Neutrophil (primary cell): Measurements from ENCODE around the gene ZFP36L2.
A peak's percentile ranks its signal among the peaks of the same experiment; 100 is the strongest.

Source experiments
- H3K27ac ChIP-seq: fragments of 200-600 bp; sonication (generic); 2 replicates; pipeline ENCODE4 v1.5.1; 2016; ENCODE audit warnings: mild to moderate bottlenecking, moderate library complexity
- H3K27me3 ChIP-seq: fragments of 200-600 bp; sonication (generic); 2 replicates; pipeline ENCODE4 v1.6.0; 2016; ENCODE audit warnings: mild to moderate bottlenecking
- H3K36me3 ChIP-seq: fragments of 200-600 bp; sonication (generic); 2 replicates; pipeline ENCODE4 v1.5.1; 2017
- H3K4me1 ChIP-seq, 2 experiments: fragments of 200-600 bp in 1 of 2; sonication (generic) in 1 of 2; 1 replicate in 1 of 2; 2 replicates in 1 of 2; pipeline versions ENCODE4 v1.5.1 to v1.6.1; 2013 to 2016; ENCODE audit warnings: low read depth in 1 of 2, low read length in 1 of 2, mild to moderate bottlenecking in 1 of 2, moderate library complexity in 1 of 2; ENCODE audit not compliant: control insufficient read depth in 1 of 2, insufficient read depth in 1 of 2
- H3K4me3 ChIP-seq, 2 experiments: fragments of 200-600 bp in 1 of 2; sonication (generic) in 1 of 2; 1 replicate in 1 of 2; 2 replicates in 1 of 2; pipeline ENCODE4 v1.5.1; 2013 to 2016; ENCODE audit warnings: low read depth in 1 of 2, low read length in 1 of 2, mild to moderate bottlenecking in 1 of 2, moderate library complexity in 1 of 2
- H3K9me3 ChIP-seq: fragments of 200-600 bp; sonication (generic); 2 replicates; pipeline ENCODE4 v1.5.1; 2016
- TF ChIP-seq, protein P1 (sequence below): fragments of 200-600 bp; sonication (generic); IDR thresholded peaks from 2 replicates; pipeline ENCODE4 v1.5.1; 2016; ENCODE audit warnings: antibody characterized with exemption

The ZFP36L2 gene, protein sequence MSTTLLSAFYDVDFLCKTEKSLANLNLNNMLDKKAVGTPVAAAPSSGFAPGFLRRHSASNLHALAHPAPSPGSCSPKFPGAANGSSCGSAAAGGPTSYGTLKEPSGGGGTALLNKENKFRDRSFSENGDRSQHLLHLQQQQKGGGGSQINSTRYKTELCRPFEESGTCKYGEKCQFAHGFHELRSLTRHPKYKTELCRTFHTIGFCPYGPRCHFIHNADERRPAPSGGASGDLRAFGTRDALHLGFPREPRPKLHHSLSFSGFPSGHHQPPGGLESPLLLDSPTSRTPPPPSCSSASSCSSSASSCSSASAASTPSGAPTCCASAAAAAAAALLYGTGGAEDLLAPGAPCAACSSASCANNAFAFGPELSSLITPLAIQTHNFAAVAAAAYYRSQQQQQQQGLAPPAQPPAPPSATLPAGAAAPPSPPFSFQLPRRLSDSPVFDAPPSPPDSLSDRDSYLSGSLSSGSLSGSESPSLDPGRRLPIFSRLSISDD

DNA sequence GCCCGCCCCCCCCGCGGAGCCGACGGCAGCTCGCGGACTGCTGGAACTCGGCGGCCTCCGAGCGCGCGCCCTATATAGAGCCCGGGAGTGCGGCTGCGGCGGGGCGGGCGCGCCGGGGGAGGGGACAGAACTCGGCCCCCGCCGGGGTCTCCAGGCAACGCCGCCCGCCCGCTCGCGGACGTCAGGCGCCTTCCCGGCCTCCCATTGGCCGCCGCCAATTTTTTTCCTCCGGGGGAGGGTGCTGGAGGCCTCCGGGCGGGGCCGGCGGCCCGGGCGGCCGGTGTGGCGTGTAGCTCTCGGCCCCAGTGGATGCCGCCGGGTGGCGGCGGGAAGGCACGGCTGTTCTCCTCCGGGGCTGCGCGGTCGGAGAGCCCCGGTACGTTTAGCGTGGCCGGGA lies at the start of gene ZFP36L2:
Gene ZFP36L2 (minus strand): TSS at position 49 of the 397 bp plus-strand sequence. CDS start 291 bp downstream, outside the sequence.
- peaks cover 56 to 65% of the 10 kb centered on the region in 2 experiments for H3K4me1 ChIP-seq
- H3K4me3 ChIP-seq: peak within 1 kb of the TSS; percentile 99 to 100
- TF ChIP-seq, protein P1, sequence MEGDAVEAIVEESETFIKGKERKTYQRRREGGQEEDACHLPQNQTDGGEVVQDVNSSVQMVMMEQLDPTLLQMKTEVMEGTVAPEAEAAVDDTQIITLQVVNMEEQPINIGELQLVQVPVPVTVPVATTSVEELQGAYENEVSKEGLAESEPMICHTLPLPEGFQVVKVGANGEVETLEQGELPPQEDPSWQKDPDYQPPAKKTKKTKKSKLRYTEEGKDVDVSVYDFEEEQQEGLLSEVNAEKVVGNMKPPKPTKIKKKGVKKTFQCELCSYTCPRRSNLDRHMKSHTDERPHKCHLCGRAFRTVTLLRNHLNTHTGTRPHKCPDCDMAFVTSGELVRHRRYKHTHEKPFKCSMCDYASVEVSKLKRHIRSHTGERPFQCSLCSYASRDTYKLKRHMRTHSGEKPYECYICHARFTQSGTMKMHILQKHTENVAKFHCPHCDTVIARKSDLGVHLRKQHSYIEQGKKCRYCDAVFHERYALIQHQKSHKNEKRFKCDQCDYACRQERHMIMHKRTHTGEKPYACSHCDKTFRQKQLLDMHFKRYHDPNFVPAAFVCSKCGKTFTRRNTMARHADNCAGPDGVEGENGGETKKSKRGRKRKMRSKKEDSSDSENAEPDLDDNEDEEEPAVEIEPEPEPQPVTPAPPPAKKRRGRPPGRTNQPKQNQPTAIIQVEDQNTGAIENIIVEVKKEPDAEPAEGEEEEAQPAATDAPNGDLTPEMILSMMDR: peak; percentile 52
- peak within 1 kb of the TSS; percentile 97 for H3K27ac ChIP-seq
- H3K27me3 ChIP-seq: no peaks in the 10 kb centered on the region
- peaks cover 5% of the 10 kb centered on the region for H3K9me3 ChIP-seq
- peaks cover 44% of the 10 kb centered on the region for H3K36me3 ChIP-seq

DNA sequence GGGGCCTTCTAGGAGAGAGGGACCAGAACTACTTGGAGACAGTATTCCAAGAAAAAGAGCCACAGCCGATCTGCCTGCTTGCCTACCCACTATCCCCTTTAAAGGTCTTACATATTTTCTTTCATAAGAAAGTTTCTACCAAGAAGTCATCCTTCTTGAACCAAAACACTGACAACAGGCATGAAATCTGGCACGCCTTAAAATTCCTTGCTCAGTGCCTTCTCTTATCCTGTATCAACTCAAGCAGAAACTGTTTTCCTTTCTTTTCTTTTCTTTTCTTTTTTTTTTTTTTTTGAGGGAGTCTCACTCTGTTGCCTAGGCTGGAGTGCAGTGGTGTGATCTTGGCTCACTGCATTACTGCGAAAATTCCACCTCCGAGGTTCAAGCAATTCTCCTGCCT lies 48.3 kb upstream of the ZFP36L2 start:
- TF ChIP-seq, protein P1: no peak
- Histone ChIP-seq H3K27me3 (no peaks in the 10 kb centered on the region), H3K36me3 (no peaks in the 10 kb centered on the region), H3K9me3 (no peaks in the 10 kb centered on the region), H3K4me1 (peaks cover 10 to 15% of the 10 kb centered on the region in 2 experiments), H3K27ac (no peak overlapping the region), H3K4me3 (no peak overlapping the region)

DNA sequence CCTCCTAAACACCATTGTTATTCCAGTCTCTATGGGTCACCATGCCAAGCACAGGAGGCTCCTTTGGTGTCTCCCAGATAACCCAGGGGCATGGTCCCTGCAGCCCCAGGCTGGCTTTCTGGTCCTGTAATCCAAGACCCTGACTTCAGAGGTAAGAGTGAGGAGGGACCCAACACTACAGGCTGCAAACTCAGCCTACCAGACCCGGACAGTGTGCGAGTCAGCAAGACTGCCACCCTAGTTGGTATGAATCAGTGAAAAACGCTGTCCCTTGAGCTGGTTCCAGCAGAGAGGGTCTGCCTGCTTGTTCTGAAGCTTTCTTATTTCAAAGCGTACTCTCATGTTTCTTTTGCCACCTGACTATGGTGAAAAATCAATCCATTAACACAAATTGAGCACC lies 47.6 kb upstream of the ZFP36L2 start:
- Histone ChIP-seq H3K4me1 (peaks cover 10 to 15% of the 10 kb centered on the region in 2 experiments), H3K27me3 (no peaks in the 10 kb centered on the region), H3K9me3 (no peaks in the 10 kb centered on the region), H3K4me3 (no peak overlapping the region), H3K27ac (no peak overlapping the region), H3K36me3 (no peaks in the 10 kb centered on the region)
- TF ChIP-seq, protein P1: no peak

DNA sequence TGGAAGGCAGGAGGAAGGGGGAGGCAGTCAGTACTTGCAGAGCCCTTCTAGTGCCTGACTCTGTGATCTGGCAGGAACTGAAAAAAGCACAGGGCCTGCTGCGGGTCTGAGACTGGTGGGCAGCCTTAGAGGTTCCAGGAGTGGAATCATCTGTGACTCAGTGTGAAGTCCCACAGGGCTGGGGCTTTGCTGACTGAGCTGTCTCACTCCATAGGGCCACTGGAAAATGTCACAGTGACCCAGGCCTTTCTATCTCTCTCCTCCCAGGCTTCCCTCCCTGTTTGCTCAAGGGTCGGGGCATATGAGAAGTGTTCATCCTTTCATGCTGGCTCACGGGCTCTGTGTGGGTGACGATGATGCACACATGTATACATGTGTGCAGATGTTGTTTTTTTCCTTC lies 47.1 kb upstream of the ZFP36L2 start:
- Histone ChIP-seq H3K4me1 (peaks cover 10 to 15% of the 10 kb centered on the region in 2 experiments), H3K36me3 (no peaks in the 10 kb centered on the region), H3K4me3 (no peak overlapping the region), H3K27me3 (no peaks in the 10 kb centered on the region), H3K9me3 (no peaks in the 10 kb centered on the region), H3K27ac (no peak overlapping the region)
- TF ChIP-seq, protein P1: no peak

DNA sequence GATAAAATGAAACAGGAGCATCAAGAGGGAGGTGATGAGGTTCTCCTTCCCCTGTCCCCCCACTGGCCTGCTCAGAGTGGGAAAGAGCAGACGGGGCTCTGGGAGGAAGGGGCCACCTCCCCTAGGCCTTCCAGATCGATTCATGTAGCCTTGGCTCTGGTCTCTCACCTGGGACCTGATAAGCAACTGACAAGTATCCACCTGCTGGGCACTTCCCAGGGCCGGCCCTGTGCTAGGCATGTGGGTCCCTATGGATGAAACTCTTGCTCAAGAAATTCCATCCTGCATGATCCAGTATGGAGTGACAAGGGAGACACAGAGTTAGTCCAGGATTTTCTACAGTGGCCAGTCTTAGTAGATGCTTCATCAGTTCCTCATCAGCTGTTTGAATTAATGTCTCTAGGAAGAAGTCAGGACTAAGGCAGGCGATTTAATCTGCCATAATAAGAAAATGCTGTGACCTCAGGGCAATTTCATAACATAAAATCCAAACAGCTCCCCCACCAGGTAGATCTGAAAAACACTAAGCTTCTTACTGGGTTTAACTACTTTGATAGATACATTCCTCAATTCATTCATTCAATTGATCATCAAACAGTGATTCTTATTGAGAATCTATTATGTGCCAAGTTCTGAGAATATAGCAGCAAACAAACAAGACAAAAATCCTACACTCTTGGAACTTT lies 44.7 kb upstream of the ZFP36L2 start:
- H3K4me1 ChIP-seq: peaks cover 0 to 7% of the 10 kb centered on the region in 2 experiments
- TF ChIP-seq, protein P1: no peak
- H3K27ac ChIP-seq: no peak overlapping the region
- no peaks in the 10 kb centered on the region for H3K27me3 ChIP-seq
- no peaks in the 10 kb centered on the region for H3K36me3 ChIP-seq
- no peak overlapping the region for H3K4me3 ChIP-seq
- H3K9me3 ChIP-seq: no peaks in the 10 kb centered on the region
